Measurements from ENCODE around the gene B3GALNT1.

B3GALNT1 gene

DNA sequence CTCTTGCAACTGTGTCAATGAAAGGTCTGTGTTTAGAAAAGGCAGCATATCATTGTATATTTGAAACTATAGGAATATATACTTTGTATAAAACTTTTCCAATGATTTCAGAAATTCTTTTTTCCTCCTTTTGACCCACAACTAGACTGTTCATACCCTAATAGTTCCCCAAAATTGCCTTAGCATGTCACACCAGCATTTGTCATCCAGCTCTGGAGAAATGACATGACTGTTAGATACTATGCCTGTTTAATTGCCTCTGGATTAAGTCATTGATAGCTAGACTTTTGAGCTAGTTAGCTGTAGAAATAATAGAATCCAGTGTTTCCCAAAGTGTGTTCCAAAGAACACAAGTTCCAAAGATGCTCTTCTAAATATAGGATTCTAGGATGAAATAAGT, 32.4 kb downstream of the B3GALNT1 start:
- no peak for DNase-seq
- H3K9ac ChIP-seq (ENCODE audit: low read length): no peak overlapping the region

DNA sequence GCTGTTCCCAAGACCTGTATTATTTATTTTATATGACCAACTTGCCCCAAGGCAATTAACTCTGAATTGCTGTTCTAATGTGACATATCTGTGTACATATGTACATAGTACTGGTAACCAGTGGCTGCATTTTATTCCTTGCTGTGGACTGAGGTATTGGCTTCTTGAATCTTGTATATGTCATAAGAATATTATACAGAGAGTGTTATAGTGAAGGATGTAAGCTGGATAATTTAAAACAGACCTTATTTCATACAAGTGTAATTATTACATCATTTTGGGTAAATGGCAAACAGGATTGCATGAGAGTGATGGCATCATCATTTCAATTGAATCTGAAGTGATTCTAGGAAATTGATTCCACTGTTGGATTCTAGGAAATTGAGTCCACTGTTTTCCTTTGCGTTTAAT, 32.9 kb downstream of the B3GALNT1 start:
- Histone ChIP-seq H3K4ac (ENCODE audit: low read depth in 1 of 2, low read length in 2 of 2) (no peak overlapping the region), H2AFZ (ENCODE audit: low read depth, low read length) (no peak overlapping the region), H4K91ac (ENCODE audit: low read length) (no peak overlapping the region), H2BK5ac (ENCODE audit: low read depth, low read length, poor library complexity, severe bottlenecking) (no peak overlapping the region), H3K18ac (ENCODE audit: low read depth in 1 of 2, low read length in 2 of 2) (no peak overlapping the region), H3K36me3 (ENCODE audit: control insufficient read depth in 1 of 2, insufficient read depth in 2 of 2, low read depth in 1 of 2, low read length in 2 of 2) (no peaks in the 10 kb centered on the region), H3K27me3 (ENCODE audit: control insufficient read depth in 1 of 2, insufficient read depth in 1 of 2, low read length in 2 of 2) (no peaks in the 10 kb centered on the region), H2BK15ac (ENCODE audit: low read depth, poor library complexity, severe bottlenecking) (no peak overlapping the region), H3K4me1 (ENCODE audit: control insufficient read depth, insufficient read depth, low read depth, low read length) (peaks cover 8% of the 10 kb centered on the region), H4K8ac (ENCODE audit: low read length) (no peak overlapping the region), H3K27ac (ENCODE audit: low read length, poor library complexity, severe bottlenecking) (no peak overlapping the region), H3K23ac (ENCODE audit: low read length in 2 of 2) (no peak overlapping the region), H2BK120ac (ENCODE audit: low read depth, low read length) (no peak overlapping the region), H3K9ac (ENCODE audit: low read length) (no peak overlapping the region), H3K4me3 (ENCODE audit: insufficient read depth in 1 of 2, low read depth in 1 of 2, low read length in 2 of 2) (no peak overlapping the region), H3K4me2 (ENCODE audit: low read length, poor library complexity, severe bottlenecking) (no peak overlapping the region), H3K79me1 (replicated peaks; ENCODE audit: low read length, poor library complexity, severe bottlenecking) (no peaks in the 10 kb centered on the region), H3K9me3 (ENCODE audit: control insufficient read depth, low read length) (no peaks in the 10 kb centered on the region), H2AK5ac (ENCODE audit: low read length, severe bottlenecking) (no peak overlapping the region), H2BK12ac (ENCODE audit: low read length in 2 of 2) (no peak overlapping the region), H3K14ac (ENCODE audit: low read length in 2 of 2) (no peak overlapping the region)
- no peak for DNase-seq
- 100% methylated on average over 1 of the region's 1 CpG for WGBS

More for the DNA sequence above, 32.4 kb downstream of the B3GALNT1 start:
- no peak overlapping the region for H2AFZ ChIP-seq (ENCODE audit: low read depth, low read length)
- H3K18ac ChIP-seq (ENCODE audit: low read depth in 1 of 2, low read length in 2 of 2): no peak overlapping the region
- H2BK15ac ChIP-seq (ENCODE audit: low read depth, poor library complexity, severe bottlenecking): no peak overlapping the region
- H3K4me2 ChIP-seq (ENCODE audit: low read length, poor library complexity, severe bottlenecking): no peak overlapping the region
- H3K27ac ChIP-seq (ENCODE audit: low read length, poor library complexity, severe bottlenecking): no peak overlapping the region
- H3K27me3 ChIP-seq (ENCODE audit: control insufficient read depth in 1 of 2, insufficient read depth in 1 of 2, low read length in 2 of 2): no peaks in the 10 kb centered on the region
- no peak overlapping the region for H2AK5ac ChIP-seq (ENCODE audit: low read length, severe bottlenecking)
- H3K4me3 ChIP-seq (ENCODE audit: insufficient read depth in 1 of 2, low read depth in 1 of 2, low read length in 2 of 2): no peak overlapping the region
- H2BK120ac ChIP-seq (ENCODE audit: low read depth, low read length): no peak overlapping the region
- H3K79me1 ChIP-seq (replicated peaks; ENCODE audit: low read length, poor library complexity, severe bottlenecking): no peaks in the 10 kb centered on the region
- H3K4ac ChIP-seq (ENCODE audit: low read depth in 1 of 2, low read length in 2 of 2): no peak overlapping the region
- H3K14ac ChIP-seq (ENCODE audit: low read length in 2 of 2): no peak overlapping the region
- H3K4me1 ChIP-seq (ENCODE audit: control insufficient read depth, insufficient read depth, low read depth, low read length): peaks cover 8% of the 10 kb centered on the region
- no peak overlapping the region for H2BK12ac ChIP-seq (ENCODE audit: low read length in 2 of 2)
- no peak overlapping the region for H4K8ac ChIP-seq (ENCODE audit: low read length)
- H4K91ac ChIP-seq (ENCODE audit: low read length): no peak overlapping the region
- no peaks in the 10 kb centered on the region for H3K36me3 ChIP-seq (ENCODE audit: control insufficient read depth in 1 of 2, insufficient read depth in 2 of 2, low read depth in 1 of 2, low read length in 2 of 2)
- no peak overlapping the region for H2BK5ac ChIP-seq (ENCODE audit: low read depth, low read length, poor library complexity, severe bottlenecking)
- H3K9me3 ChIP-seq (ENCODE audit: control insufficient read depth, low read length): no peaks in the 10 kb centered on the region
- H3K23ac ChIP-seq (ENCODE audit: low read length in 2 of 2): no peak overlapping the region

DNA sequence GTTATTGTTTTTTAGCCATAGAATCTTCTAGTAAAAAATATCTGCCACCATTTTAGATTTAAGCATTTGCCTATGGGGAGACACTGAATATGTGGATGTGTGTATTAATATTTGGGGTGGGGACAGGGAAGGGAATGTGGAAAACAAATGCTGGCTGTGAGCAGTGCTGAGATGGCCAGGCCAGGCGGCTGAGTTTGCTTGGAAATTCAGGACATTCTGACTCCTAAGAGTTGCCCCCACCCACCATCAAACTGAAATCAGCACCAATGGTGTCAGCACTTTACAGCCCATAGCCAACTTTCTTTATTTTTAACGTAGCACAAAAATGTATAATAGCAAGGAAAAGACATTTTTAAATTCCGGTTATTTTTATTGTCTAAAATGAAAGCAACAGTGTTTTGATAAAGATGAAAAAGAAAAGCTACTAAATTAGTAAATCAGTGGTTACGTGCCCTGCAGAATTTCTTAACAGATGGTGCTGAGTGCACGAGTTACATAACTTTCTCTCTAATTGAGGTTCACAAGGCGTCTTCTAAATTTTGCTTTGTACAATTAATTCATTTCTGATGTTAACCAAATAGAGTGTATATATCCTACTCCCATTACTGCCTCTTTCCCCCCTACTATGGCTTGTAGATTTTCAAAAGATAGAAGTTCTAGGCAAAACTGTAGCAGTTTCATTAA, 34.0 kb downstream of the B3GALNT1 start:
- WGBS: 100% methylated on average over 3 of the region's 6 CpGs
- no peaks in the 10 kb centered on the region for H3K9me3 ChIP-seq (ENCODE audit: control insufficient read depth, low read length)

DNA sequence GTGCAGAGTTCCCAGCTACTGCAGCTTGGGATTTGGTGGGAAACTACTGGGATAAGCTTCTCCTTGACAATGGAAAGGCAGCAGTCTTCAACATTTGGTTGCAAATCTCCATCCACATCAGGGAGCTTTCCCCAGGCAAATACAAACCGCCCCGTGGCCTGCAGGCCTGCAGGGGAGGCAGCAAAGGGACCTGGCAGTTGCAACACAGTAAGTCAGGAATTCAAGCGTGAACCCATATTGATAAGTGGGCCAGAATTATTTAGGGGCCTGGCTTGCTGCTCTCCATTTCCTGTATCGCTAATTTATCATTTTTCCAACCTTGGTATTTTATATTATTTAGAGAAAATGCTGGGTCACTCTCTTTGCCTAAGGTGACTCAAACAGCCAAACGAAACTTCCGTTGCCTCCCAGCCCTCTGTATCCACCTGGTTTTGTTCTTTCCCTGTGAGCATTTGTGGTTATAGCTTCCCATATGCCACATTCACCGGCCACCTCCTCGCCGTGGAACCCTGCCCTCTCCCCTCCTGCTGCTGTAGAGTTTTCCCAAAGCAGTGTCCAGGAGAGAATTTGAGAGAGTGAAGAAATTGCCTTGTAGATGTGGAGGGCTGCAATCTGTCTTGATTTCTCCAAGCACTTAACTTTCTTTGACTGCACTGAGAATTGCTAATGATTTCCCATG, 34.8 kb downstream of the B3GALNT1 start:
- Histone ChIP-seq H3K14ac (ENCODE audit: low read length in 2 of 2) (no peak overlapping the region), H3K4me3 (ENCODE audit: insufficient read depth in 1 of 2, low read depth in 1 of 2, low read length in 2 of 2) (no peak overlapping the region), H2AK5ac (ENCODE audit: low read length, severe bottlenecking) (no peak overlapping the region), H2BK120ac (ENCODE audit: low read depth, low read length) (no peak overlapping the region), H3K27ac (ENCODE audit: low read length, poor library complexity, severe bottlenecking) (no peak overlapping the region), H3K27me3 (ENCODE audit: control insufficient read depth in 1 of 2, insufficient read depth in 1 of 2, low read length in 2 of 2) (no peaks in the 10 kb centered on the region), H3K4ac (ENCODE audit: low read depth in 1 of 2, low read length in 2 of 2) (no peak overlapping the region), H2BK15ac (ENCODE audit: low read depth, poor library complexity, severe bottlenecking) (no peak overlapping the region), H3K4me2 (ENCODE audit: low read length, poor library complexity, severe bottlenecking) (no peak overlapping the region), H2BK12ac (ENCODE audit: low read length in 2 of 2) (peak overlapping the region in 1 of 2 experiments; percentile 50), H3K9ac (ENCODE audit: low read length) (no peak overlapping the region), H3K18ac (ENCODE audit: low read depth in 1 of 2, low read length in 2 of 2) (no peak overlapping the region), H3K4me1 (ENCODE audit: control insufficient read depth, insufficient read depth, low read depth, low read length) (peaks cover 8% of the 10 kb centered on the region), H3K9me3 (ENCODE audit: control insufficient read depth, low read length) (no peaks in the 10 kb centered on the region), H3K79me1 (replicated peaks; ENCODE audit: low read length, poor library complexity, severe bottlenecking) (no peaks in the 10 kb centered on the region), H3K36me3 (ENCODE audit: control insufficient read depth in 1 of 2, insufficient read depth in 2 of 2, low read depth in 1 of 2, low read length in 2 of 2) (no peaks in the 10 kb centered on the region), H2BK5ac (ENCODE audit: low read depth, low read length, poor library complexity, severe bottlenecking) (no peak overlapping the region), H2AFZ (ENCODE audit: low read depth, low read length) (no peak overlapping the region), H4K91ac (ENCODE audit: low read length) (no peak overlapping the region), H3K23ac (ENCODE audit: low read length in 2 of 2) (no peak overlapping the region), H4K8ac (ENCODE audit: low read length) (no peak overlapping the region)
- no peak for DNase-seq
- WGBS: 93% methylated on average over 8 of the region's 9 CpGs

More for the DNA sequence above, 34.0 kb downstream of the B3GALNT1 start:
- Histone ChIP-seq H3K23ac (ENCODE audit: low read length in 2 of 2) (no peak overlapping the region), H2BK12ac (ENCODE audit: low read length in 2 of 2) (no peak overlapping the region), H3K18ac (ENCODE audit: low read depth in 1 of 2, low read length in 2 of 2) (no peak overlapping the region), H3K4me2 (ENCODE audit: low read length, poor library complexity, severe bottlenecking) (no peak overlapping the region), H3K79me1 (replicated peaks; ENCODE audit: low read length, poor library complexity, severe bottlenecking) (no peaks in the 10 kb centered on the region), H3K36me3 (ENCODE audit: control insufficient read depth in 1 of 2, insufficient read depth in 2 of 2, low read depth in 1 of 2, low read length in 2 of 2) (no peaks in the 10 kb centered on the region), H2AK5ac (ENCODE audit: low read length, severe bottlenecking) (no peak overlapping the region), H3K9ac (ENCODE audit: low read length) (no peak overlapping the region), H2BK15ac (ENCODE audit: low read depth, poor library complexity, severe bottlenecking) (no peak overlapping the region), H3K4ac (ENCODE audit: low read depth in 1 of 2, low read length in 2 of 2) (no peak overlapping the region), H4K8ac (ENCODE audit: low read length) (no peak overlapping the region), H2AFZ (ENCODE audit: low read depth, low read length) (no peak overlapping the region), H3K27ac (ENCODE audit: low read length, poor library complexity, severe bottlenecking) (no peak overlapping the region), H2BK120ac (ENCODE audit: low read depth, low read length) (no peak overlapping the region), H3K27me3 (ENCODE audit: control insufficient read depth in 1 of 2, insufficient read depth in 1 of 2, low read length in 2 of 2) (no peaks in the 10 kb centered on the region), H3K4me1 (ENCODE audit: control insufficient read depth, insufficient read depth, low read depth, low read length) (peaks cover 8% of the 10 kb centered on the region), H3K14ac (ENCODE audit: low read length in 2 of 2) (no peak overlapping the region), H4K91ac (ENCODE audit: low read length) (no peak overlapping the region), H2BK5ac (ENCODE audit: low read depth, low read length, poor library complexity, severe bottlenecking) (no peak overlapping the region), H3K4me3 (ENCODE audit: insufficient read depth in 1 of 2, low read depth in 1 of 2, low read length in 2 of 2) (no peak overlapping the region)
- no peak for DNase-seq
